Panc1 (cell line): Measurements from ENCODE around the gene GPR84.

ENCODE experiments used
- CTCF ChIP-seq: fragments of 450-650 bp; IDR thresholded peaks from 2 replicates; pipeline ENCODE4 v1.5.1; 2017; ENCODE audit warnings: mild to moderate bottlenecking
- POLR2AphosphoS5 ChIP-seq: IDR thresholded peaks from 2 replicates; pipeline ENCODE4 v1.6.1; 2012; ENCODE audit warnings: mild to moderate bottlenecking, low read depth, low read length, moderate library complexity
- REST ChIP-seq, 2 experiments: IDR thresholded peaks; 2 replicates each; pipeline ENCODE4 v1.6.1; 2011 to 2012; ENCODE audit warnings: low read depth in 2 of 2, control low read depth in 1 of 2, low read length in 1 of 2, mild to moderate bottlenecking in 1 of 2, moderate library complexity in 1 of 2; ENCODE audit not compliant: insufficient read depth in 1 of 2

GRCh38 chr12:54377797-54378515 lies 13.7 kb upstream of the GPR84 start:
- no peak for TF ChIP-seq CTCF
- no peak for TF ChIP-seq POLR2AphosphoS5
- TF ChIP-seq REST (IDR thresholded peaks at IDR 0.05; ENCODE audit: insufficient read depth in 1 of 2, low read depth in 2 of 2, low read length in 1 of 2) = no peak
